ENCODE results near the gene AHRR. TPM values are rescaled to one million over a fixed set of nuclear protein-coding genes. Genes with fewer than 3 reads are reported as not detected.

Gene AHRR
- total RNA-seq, 1 experiment from 2014 or later = 1.9 TPM

GRCh38 chr5:477871-478270 is 156.4 kb downstream of the AHRR start:
- no peak overlapping the region for H3K4me2 ChIP-seq (ENCODE audit: low read length)
- BruUV-seq (replicated peaks) = no TSS peak
- H3K9me3 ChIP-seq (ENCODE audit: low read length) = no peaks in the 10 kb centered on the region
- ATAC-seq = no peak
- no peak overlapping the region for H3K4me3 ChIP-seq (ENCODE audit: low read length)
- TF ChIP-seq EZH2 (IDR thresholded peaks at IDR 0.05; ENCODE audit: low read length, unreplicated experiment) (no peak), CTCF (conservative IDR thresholded peaks at IDR 0.05; ENCODE audit: low read depth, low read length) (no peak), EZH2phosphoT487 (IDR thresholded peaks at IDR 0.05; ENCODE audit: borderline replicate concordance, low read length) (no peak)
- no peak overlapping the region for H3K27ac ChIP-seq (ENCODE audit: low read length)
- no peak overlapping the region for H3K9ac ChIP-seq (ENCODE audit: low read length)
- H3K36me3 ChIP-seq (ENCODE audit: low read depth, low read length) = no peaks in the 10 kb centered on the region
- H3F3A ChIP-seq (ENCODE audit: low read length, unreplicated experiment) = no peaks in the 10 kb centered on the region
- intact Hi-C loops (cut with micrococcal nuclease) = loop anchor here (10.0 kb wide), 1 partner anchor 137 kb away; the partner anchor contains the start of gene CEP72
- ChIA-PET CTCF (no interaction called here), POLR2A (ENCODE audit: unreplicated experiment) (no interaction called here)
- peaks cover 6% of the 10 kb centered on the region; the same call in 1 of the 2 replicates for H3K4me1 ChIP-seq (ENCODE audit: insufficient read depth, low read length)
- no peak overlapping the region for H2AFZ ChIP-seq (ENCODE audit: low read length)
- H3K79me2 ChIP-seq (ENCODE audit: low read length) = peaks cover 4% of the 10 kb centered on the region; the same call in 1 of the 2 replicates
- H3K27me3 ChIP-seq (ENCODE audit: low read length) = no peaks in the 10 kb centered on the region
- H3K9me2 ChIP-seq (replicated peaks; ENCODE audit: low read length) = no peaks in the 10 kb centered on the region
- DNase-seq = no peak
- no peaks in the 10 kb centered on the region for H4K20me1 ChIP-seq (ENCODE audit: low read length)

GRCh38 chr5:478369-478981 is 157.0 kb downstream of the AHRR start:
- Histone ChIP-seq H4K20me1 (ENCODE audit: low read length) (no peaks in the 10 kb centered on the region), H3K4me2 (ENCODE audit: low read length) (no peak overlapping the region), H3K4me1 (ENCODE audit: insufficient read depth, low read length) (peaks cover 6% of the 10 kb centered on the region; the same call in 1 of the 2 replicates), H3K27ac (ENCODE audit: low read length) (no peak overlapping the region), H2AFZ (ENCODE audit: low read length) (no peak overlapping the region), H3K9me2 (replicated peaks; ENCODE audit: low read length) (no peaks in the 10 kb centered on the region), H3K9me3 (ENCODE audit: low read length) (no peaks in the 10 kb centered on the region), H3K4me3 (ENCODE audit: low read length) (no peak overlapping the region), H3K36me3 (ENCODE audit: low read depth, low read length) (no peaks in the 10 kb centered on the region), H3K9ac (ENCODE audit: low read length) (no peak overlapping the region), H3K27me3 (ENCODE audit: low read length) (no peaks in the 10 kb centered on the region), H3F3A (ENCODE audit: low read length, unreplicated experiment) (no peaks in the 10 kb centered on the region), H3K79me2 (ENCODE audit: low read length) (peaks cover 4% of the 10 kb centered on the region; the same call in 1 of the 2 replicates)
- TF ChIP-seq EZH2phosphoT487 (IDR thresholded peaks at IDR 0.05; ENCODE audit: borderline replicate concordance, low read length) (no peak), CTCF (conservative IDR thresholded peaks at IDR 0.05; ENCODE audit: low read depth, low read length) (no peak), EZH2 (IDR thresholded peaks at IDR 0.05; ENCODE audit: low read length, unreplicated experiment) (no peak)
- no peak for DNase-seq
- POLR2A ChIA-PET (ENCODE audit: unreplicated experiment) = no interaction called here
- ATAC-seq = no peak
- intact Hi-C loops (cut with micrococcal nuclease) = loop anchor here (10.0 kb wide), 1 partner anchor 136 kb away; the partner anchor contains the start of gene CEP72
- CTCF ChIA-PET = no interaction called here
- BruUV-seq (replicated peaks) = no TSS peak

GRCh38 chr5:478982-479535 is 157.5 kb downstream of the AHRR start:
- no peak for TF ChIP-seq EZH2 (IDR thresholded peaks at IDR 0.05; ENCODE audit: low read length, unreplicated experiment)
- no peak for TF ChIP-seq CTCF (conservative IDR thresholded peaks at IDR 0.05; ENCODE audit: low read depth, low read length)
- TF ChIP-seq EZH2phosphoT487 (IDR thresholded peaks at IDR 0.05; ENCODE audit: borderline replicate concordance, low read length) = no peak
- no peak overlapping the region for H3K9ac ChIP-seq (ENCODE audit: low read length)
- intact Hi-C loops (cut with micrococcal nuclease) = loop anchor here (10.0 kb wide), 1 partner anchor 136 kb away; the partner anchor contains the start of gene CEP72
- POLR2A ChIA-PET (ENCODE audit: unreplicated experiment) = no interaction called here
- no peaks in the 10 kb centered on the region for H4K20me1 ChIP-seq (ENCODE audit: low read length)
- H3K27ac ChIP-seq (ENCODE audit: low read length) = no peak overlapping the region
- DNase-seq (no peak), ATAC-seq (no peak)
- CTCF ChIA-PET = no interaction called here
- H2AFZ ChIP-seq (ENCODE audit: low read length) = no peak overlapping the region
- no peak overlapping the region for H3K4me2 ChIP-seq (ENCODE audit: low read length)
- H3K9me3 ChIP-seq (ENCODE audit: low read length) = no peaks in the 10 kb centered on the region
- no peaks in the 10 kb centered on the region for H3K36me3 ChIP-seq (ENCODE audit: low read depth, low read length)
- H3F3A ChIP-seq (ENCODE audit: low read length, unreplicated experiment) = no peaks in the 10 kb centered on the region
- no TSS peak for BruUV-seq (replicated peaks)
- H3K9me2 ChIP-seq (replicated peaks; ENCODE audit: low read length) = no peaks in the 10 kb centered on the region
- peaks cover 4% of the 10 kb centered on the region; the same call in 1 of the 2 replicates for H3K79me2 ChIP-seq (ENCODE audit: low read length)
- H3K4me3 ChIP-seq (ENCODE audit: low read length) = no peak overlapping the region
- no peaks in the 10 kb centered on the region for H3K27me3 ChIP-seq (ENCODE audit: low read length)
- H3K4me1 ChIP-seq (ENCODE audit: insufficient read depth, low read length) = peaks cover 6% of the 10 kb centered on the region; the same call in 1 of the 2 replicates
